HG03571 (cell line): ENCODE measurements around the gene GXYLT1.
"Not testable (repeated sequence)": the region's sequence is repeated elsewhere in the genome, so short reads cannot be mapped to it uniquely, and the experiment has no call there.

Experiments used
- ATAC-seq: cut with Tn5 transposase; IDR thresholded peaks from one replicate; pipeline ENCODE4 v1.9.1; 2021; ENCODE audit not compliant: unreplicated experiment

GXYLT1 gene, protein sequence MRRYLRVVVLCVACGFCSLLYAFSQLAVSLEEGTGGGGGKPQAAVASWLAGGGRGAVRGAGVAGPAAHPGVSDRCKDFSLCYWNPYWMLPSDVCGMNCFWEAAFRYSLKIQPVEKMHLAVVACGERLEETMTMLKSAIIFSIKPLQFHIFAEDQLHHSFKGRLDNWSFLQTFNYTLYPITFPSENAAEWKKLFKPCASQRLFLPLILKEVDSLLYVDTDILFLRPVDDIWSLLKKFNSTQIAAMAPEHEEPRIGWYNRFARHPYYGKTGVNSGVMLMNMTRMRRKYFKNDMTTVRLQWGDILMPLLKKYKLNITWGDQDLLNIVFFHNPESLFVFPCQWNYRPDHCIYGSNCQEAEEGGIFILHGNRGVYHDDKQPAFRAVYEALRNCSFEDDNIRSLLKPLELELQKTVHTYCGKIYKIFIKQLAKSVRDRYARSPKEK

DNA sequence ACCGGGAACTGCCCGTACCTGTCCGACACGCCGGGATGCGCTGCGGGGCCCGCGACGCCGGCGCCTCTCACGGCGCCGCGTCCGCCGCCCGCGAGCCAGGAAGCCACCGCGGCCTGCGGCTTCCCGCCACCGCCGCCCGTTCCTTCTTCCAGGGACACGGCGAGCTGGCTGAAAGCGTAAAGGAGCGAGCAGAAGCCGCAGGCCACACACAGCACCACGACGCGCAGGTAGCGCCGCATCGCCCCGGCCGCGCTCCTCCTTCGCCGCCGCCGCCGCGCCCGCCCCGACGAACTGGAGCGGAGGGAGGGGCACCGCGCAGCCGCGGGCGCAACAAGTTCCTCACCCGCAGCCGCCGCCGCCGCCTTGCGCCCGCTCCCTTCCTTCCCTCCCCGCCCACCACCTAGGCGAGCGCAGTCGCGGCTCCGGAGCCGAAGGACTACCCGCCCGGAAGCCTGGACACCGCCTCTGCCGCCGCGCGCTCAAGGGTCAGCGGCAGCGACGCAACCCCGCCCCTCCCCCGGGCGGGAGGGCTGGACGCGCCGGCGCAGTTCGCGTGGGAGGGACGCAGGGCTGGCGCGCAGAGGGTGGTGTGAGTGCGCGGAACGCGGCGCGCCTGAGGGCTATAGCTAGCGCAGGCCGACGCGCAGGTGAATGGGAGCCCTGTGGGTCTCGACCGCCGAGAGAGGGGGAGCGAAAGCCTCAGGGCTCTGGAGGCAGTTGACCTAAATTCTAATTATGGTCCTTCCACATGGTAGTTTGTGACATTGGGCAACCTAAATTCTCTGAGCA lies at the start of gene GXYLT1:
TSS of gene GXYLT1 (minus strand) at position 467 of the 789 bp plus-strand sequence. CDS start at position 239, 228 bp downstream.
- ATAC-seq = peak; percentile 90

DNA sequence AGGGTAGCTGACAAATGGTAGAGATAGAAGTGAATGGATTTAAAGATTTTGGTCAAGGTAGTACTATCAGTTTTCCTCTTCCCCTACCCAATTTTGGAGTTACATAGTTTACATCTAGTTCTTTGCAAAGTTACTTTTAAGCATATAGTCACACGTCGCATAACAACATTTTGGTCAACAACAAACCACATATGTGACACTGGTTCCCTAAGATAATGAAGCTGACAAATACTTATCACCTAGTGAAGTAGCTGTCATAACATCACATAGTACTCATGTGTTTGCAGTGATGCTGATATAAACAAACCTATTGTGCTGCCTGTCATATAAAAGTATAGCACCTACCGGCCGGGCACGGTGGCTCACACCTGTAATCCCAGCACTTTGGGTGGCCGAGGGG lies 48.0 kb upstream of the GXYLT1 start:
- no peak for ATAC-seq

- no peak for ATAC-seq
Observed at GRCh38 chr12:42192258-42192657, 47.6 kb upstream of the GXYLT1 start.

GRCh38 chr12:42190376-42190775 lies 45.7 kb upstream of the GXYLT1 start:
- no peak for ATAC-seq

DNA sequence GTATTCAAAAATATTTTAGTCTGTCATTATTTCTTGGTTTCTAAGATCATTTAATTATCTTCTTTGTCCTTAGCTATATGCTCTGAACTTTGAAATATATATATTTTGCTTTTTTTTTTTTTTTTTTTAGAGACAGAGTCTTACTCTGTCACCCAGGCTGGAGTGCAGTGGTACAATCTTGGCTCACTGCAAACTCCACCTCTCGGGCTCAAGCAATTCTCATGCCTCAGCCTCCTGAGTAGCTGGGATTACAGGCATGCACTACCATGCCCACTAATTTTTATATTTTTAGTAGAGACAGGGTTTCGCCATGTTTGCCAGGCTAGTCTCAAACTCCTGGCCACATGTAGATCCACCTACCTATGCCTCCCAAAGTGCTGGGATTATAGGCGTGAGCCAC lies 43.6 kb upstream of the GXYLT1 start:
- not testable (repeated sequence) for ATAC-seq

DNA sequence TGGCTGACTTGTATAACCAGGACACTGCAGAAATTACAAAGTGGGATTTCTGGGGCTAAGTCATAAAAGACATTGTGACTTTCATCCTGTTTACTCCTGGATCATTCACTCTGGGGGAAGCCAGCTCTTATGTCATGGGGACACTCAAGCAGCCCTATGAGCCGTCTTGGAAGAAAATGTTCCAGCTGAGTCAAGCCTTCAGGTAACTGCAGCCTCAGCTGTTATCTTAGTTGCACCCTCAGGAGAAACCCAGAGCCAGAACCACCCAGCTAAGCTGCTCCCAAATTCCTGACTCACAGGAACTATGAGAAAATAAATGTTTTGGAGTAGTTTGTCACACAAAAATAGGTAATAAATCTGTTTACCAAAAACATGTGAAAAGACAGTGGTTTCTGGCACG lies 43.1 kb upstream of the GXYLT1 start:
- ATAC-seq = no peak

- no peak for ATAC-seq
Observed at GRCh38 chr12:42186793-42187192, 42.1 kb upstream of the GXYLT1 start.

DNA sequence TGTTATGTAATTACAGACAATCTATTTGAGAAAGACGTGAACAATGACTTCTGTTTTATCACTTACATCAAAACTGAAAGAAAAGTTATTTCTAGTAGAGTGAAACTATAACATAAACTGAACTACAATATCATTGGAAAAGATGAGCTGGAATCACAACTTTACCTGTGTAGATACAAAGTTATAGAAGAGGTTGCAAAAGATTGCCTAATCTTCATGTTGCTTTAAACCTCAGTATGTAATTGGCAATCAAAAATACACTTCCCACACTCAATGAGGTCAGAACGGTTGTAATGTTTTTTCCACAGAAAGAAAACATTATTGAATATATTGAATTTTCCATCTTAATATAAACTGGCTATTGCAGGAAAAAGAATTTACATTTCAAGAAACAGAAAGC lies 37.7 kb upstream of the GXYLT1 start:
- no peak for ATAC-seq

DNA sequence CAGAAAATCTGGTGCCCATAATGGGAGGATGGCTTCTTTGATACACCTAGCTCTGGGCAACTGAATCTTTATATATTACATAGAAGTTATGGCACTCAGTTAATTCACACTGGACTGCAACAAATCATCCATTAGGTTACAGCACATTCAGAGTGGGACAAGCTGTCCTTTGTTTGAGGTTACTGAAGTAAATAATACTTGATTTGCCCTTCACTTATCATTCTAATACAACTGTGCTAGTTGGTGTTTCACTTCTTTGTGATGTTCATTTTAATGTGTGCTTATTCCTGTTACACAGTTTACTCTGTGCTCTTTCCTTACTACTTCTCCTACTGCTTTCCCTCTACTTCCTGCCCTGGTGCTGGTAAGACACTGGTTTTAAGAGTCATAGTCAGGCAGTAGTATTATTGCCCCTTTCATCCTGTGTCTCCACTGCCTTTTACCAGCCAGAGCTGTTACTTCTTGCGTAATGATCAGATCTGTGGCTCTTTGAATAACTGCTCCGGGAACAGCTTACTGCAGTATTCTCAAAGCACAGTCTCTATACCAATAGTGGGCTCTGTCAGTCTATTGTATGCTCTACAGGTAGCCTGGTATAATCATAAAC lies 36.4 kb upstream of the GXYLT1 start:
- ATAC-seq = no peak

DNA sequence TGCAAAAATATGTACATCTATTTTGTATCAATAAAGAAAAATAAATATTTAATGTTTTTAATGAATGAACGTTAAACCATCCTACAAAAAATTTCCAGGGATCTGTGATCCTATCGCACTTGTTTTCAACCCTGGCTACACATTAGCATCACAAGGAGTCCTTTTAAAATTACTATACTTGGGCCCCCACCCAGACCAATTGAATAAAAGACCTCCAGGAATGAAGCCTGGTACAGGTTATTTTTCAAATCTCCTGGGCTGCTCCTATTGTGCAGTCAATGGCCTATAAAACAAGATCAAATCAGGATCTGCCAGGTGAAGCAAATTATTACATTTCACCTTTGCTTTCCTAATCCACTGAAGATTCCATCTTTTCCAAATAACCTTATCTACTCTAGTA lies 33.4 kb upstream of the GXYLT1 start:
- no peak for ATAC-seq

DNA sequence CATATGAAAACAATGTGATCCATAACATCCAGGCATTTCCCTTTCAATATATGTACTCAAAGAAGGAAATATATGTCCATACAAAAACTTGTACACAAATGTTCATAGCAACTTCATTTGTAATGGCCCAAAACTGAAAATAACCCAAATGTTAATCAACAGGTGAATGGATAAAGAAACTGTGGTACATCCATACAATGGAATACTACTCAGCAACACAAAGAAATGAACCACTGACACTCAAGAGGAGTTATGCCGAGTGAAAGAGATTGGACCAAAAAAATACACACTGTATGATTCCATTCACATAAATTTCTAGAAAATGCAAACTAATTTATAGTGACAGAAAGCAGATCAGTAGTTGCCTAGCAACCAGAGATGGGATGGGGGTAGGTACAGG lies 30.3 kb upstream of the GXYLT1 start:
- ATAC-seq = no peak

GRCh38 chr12:42173961-42174521 lies 29.4 kb upstream of the GXYLT1 start:
- no peak for ATAC-seq

DNA sequence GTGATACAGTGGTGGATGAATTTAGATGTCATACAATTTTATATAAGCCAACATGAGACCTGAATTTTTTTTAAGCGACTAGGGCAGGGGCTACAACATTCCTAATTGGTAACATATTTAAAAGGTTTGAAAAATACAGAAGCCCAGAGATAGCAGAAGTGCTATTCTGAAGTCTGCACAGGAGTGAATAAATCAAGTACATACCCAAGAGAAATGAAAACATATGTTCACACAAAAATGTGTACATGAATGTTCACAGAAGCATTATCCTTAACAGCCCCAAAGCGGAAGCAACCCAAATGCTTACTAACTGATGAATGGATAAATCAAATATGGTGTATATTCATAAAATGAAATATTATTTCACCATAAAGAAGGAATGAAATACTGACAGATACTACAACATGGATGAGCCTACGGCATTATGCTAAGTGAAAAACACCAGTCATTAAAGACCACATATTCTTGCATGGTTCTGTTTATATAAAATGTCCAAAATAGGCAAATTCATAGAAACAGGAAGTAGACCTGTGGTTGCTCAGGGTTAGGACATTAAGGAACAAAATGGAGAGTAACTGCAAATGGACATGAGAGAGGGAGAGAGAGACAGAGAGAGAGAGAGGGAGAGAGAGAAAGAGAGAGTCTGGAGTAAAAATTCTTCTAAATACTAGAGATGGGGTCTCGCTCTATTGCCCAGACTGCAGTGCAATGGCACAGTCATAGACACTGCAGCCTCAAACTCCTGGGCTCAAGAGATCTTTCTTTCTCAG lies 28.0 kb upstream of the GXYLT1 start:
- ATAC-seq = no peak

- ATAC-seq = no peak
Observed at GRCh38 chr12:42167711-42168110, 23.0 kb upstream of the GXYLT1 start.

GRCh38 chr12:42166501-42166900 lies 21.8 kb upstream of the GXYLT1 start:
- no peak for ATAC-seq

- ATAC-seq = no peak
Observed at GRCh38 chr12:42163913-42164312, 19.2 kb upstream of the GXYLT1 start.

- ATAC-seq = no peak
Observed at GRCh38 chr12:42162965-42163364, 18.3 kb upstream of the GXYLT1 start.

DNA sequence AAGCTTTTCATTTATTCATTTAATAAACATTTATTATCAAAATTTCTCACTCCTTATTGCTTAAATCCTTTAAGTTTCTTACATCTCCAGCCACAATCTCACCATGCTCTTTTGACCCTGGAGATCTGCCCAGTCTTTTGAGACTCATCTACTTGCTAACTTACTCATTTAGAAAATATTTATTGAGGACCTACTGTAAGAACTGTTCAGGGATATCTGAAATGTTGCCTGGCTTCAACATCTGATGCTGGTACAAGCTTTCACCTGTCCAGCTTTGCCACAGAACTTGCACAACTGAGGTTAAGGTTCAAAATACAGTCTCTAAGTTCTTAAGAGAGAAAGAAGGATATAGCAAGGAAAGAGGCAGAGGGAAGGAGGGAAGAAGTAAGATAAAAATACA lies 17.5 kb upstream of the GXYLT1 start:
- no peak for ATAC-seq

DNA sequence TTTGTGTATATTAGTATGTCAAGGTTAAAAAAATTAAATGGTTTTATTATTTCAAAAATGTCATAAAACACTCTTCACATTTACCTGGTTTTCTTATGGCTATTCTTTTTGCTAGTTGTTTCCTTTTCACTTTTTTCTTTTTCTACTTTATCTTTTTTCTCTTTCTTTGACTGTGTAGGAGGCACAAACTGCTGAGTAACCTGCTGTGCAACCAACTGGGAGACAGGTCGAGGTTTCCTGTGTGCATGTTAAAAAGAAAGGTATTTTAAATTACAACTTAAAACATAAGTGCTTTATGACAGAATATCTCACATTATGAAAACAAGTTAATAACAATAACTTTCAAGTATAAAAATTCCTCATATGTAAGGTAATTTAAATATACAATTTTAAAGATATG lies 16.9 kb upstream of the GXYLT1 start:
- ATAC-seq = no peak

DNA sequence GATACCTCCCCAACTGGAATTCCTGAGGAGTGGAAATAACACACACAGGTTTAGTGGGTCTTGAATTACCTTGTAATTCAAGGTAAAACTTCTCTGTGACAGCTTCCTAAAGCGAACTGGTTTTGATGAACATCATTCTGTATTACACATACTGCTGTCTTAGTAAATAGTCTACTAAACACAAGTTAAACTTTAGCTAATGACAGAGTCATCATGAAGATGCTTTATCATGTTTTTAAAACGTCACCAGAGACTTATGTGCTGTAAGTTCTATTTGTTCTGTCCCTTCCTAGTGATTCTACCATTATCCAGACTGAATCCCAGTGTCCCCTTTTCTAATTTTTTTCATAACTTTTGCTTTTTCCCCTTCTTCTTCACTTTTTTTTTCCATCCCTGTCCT lies 11.6 kb upstream of the GXYLT1 start:
- ATAC-seq = no peak
